Keratinocyte (primary cell): Measurements from ENCODE around the gene TMEM263. TPM values are rescaled to one million over a fixed set of nuclear protein-coding genes. Genes with fewer than 3 reads are reported as not detected.

Experiments
- DNase-seq: peaks from one replicate; pipeline ENCODE4 v3.0.0-alpha.2; 2011; ENCODE audit warnings: low read depth, missing footprints, low spot score
- FAIRE-seq: peaks from 2 replicates; lab custom pipeline; 2011; peaks lifted over from hg19 to GRCh38; lab: Jason Lieb, UNC
- H2AFZ ChIP-seq: 2 replicates; pipeline ENCODE4 v1.6.0; 2012; ENCODE audit warnings: low read length, control low read depth, inconsistent platforms; ENCODE audit not compliant: control insufficient read depth
- H3K27ac ChIP-seq: 2 replicates; pipeline ENCODE4 v1.5.1; 2011; ENCODE audit warnings: low read length; ENCODE audit not compliant: control insufficient read depth, insufficient read depth
- H3K27me3 ChIP-seq: 3 replicates; pipeline ENCODE4 v1.6.0; 2011; ENCODE audit warnings: low read length; ENCODE audit not compliant: control insufficient read depth, insufficient read depth; ENCODE audit errors: extremely low read depth
- H3K36me3 ChIP-seq, 2 experiments: 2 replicates in 1 of 2; 3 replicates in 1 of 2; pipeline ENCODE4 v1.5.1; 2011; ENCODE audit warnings: low read length in 2 of 2, mild to moderate bottlenecking in 1 of 2; ENCODE audit not compliant: control insufficient read depth in 2 of 2, insufficient read depth in 2 of 2; ENCODE audit errors: extremely low read depth in 1 of 2
- H3K4me1 ChIP-seq: 3 replicates; pipeline ENCODE4 v1.5.1; 2011; ENCODE audit warnings: low read length; ENCODE audit not compliant: control insufficient read depth, insufficient read depth; ENCODE audit errors: extremely low read depth
- H3K4me2 ChIP-seq: 3 replicates; pipeline ENCODE4 v1.6.0; 2011; ENCODE audit warnings: low read depth, low read length; ENCODE audit not compliant: control insufficient read depth, insufficient read depth; ENCODE audit errors: extremely low read depth
- H3K4me3 ChIP-seq, 3 experiments: fragments of 200-600 bp in 1 of 3; sonication (generic) in 1 of 3; 2 replicates in 2 of 3; 3 replicates in 1 of 3; pipeline ENCODE4 v1.5.1; 2011 to 2016; ENCODE audit warnings: low read length in 3 of 3, mild to moderate bottlenecking in 3 of 3, control low read depth in 2 of 3, inconsistent platforms in 1 of 3, low read depth in 1 of 3, mixed read lengths in 1 of 3, mixed run types in 1 of 3, moderate library complexity in 1 of 3; ENCODE audit not compliant: control insufficient read depth in 2 of 3, insufficient read depth in 2 of 3; ENCODE audit errors: extremely low read depth in 1 of 3
- H3K79me2 ChIP-seq: 2 replicates; pipeline ENCODE4 v1.6.0; 2012; ENCODE audit warnings: low read length; ENCODE audit not compliant: control insufficient read depth, insufficient read depth
- H3K9ac ChIP-seq: 3 replicates; pipeline ENCODE4 v1.6.0; 2011; ENCODE audit warnings: low read length; ENCODE audit not compliant: control insufficient read depth, insufficient read depth; ENCODE audit errors: extremely low read depth
- H3K9me1 ChIP-seq: 3 replicates; pipeline ENCODE4 v1.6.0; 2011; ENCODE audit warnings: low read length; ENCODE audit not compliant: control insufficient read depth, insufficient read depth; ENCODE audit errors: extremely low read depth
- H3K9me3 ChIP-seq: 2 replicates; pipeline ENCODE4 v1.5.1; 2012; ENCODE audit warnings: low read depth, low read length; ENCODE audit not compliant: control insufficient read depth
- H4K20me1 ChIP-seq: 3 replicates; pipeline ENCODE4 v1.6.0; 2011; ENCODE audit warnings: low read length; ENCODE audit not compliant: control insufficient read depth, insufficient read depth; ENCODE audit errors: extremely low read depth
- CTCF ChIP-seq, 3 experiments: IDR thresholded peaks in 1 of 3; conservative IDR thresholded peaks in 1 of 3; optimal IDR thresholded peaks in 1 of 3; 2 replicates in 2 of 3; 3 replicates in 1 of 3; pipeline versions ENCODE3 to v1.5.1; 2011; ENCODE audit warnings: low read length in 3 of 3, mild to moderate bottlenecking in 3 of 3, moderate library complexity in 2 of 3, control low read depth in 1 of 3, inconsistent platforms in 1 of 3; ENCODE audit not compliant: insufficient read depth in 2 of 3; ENCODE audit errors: extremely low read depth in 1 of 3
- EZH2 ChIP-seq: IDR thresholded peaks from one replicate; pipeline ENCODE4 v1.6.1; 2012; ENCODE audit warnings: inconsistent platforms, mild to moderate bottlenecking, low read length, moderate library complexity
- dilution Hi-C: fragments of 300-500 bp; cut with MboI; formaldehyde crosslinking; loops from one replicate; pipeline ENCODE4 v1.7.0; 2020; ENCODE audit warnings: low sequenced_read_pairs; ENCODE audit not compliant: extremely low pct_ligation_motif_present
- polyA plus RNA-seq, 5 experiments: library from polyadenylated mRNA; depleted of rRNA in 3 of 5; stranded (reverse) in 3 of 5; stranded (forward) in 1 of 5; unstranded in 1 of 5; fragments of >200 nt; gene quantifications; 1 replicate in 1 of 5; 2 replicates in 3 of 5; 3 replicates in 1 of 5; pipeline versions ENCODE4 v1.2.1 to v1.2.3, GENCODE V29; 2011 to 2012; ENCODE audit warnings: missing spikeins in 2 of 5, low read depth in 1 of 5, low replicate concordance in 1 of 5

Gene TMEM263
- polyA plus RNA-seq, 1 donor (not counting 4 experiments of a cell fraction or from before 2014, with no cell fraction given), result 22.0 TPM

- FAIRE-seq (no peak), DNase-seq (no peak)
- no peaks in the 10 kb centered on the region for H3K9me3 ChIP-seq
- H3K4me2 ChIP-seq, result peak overlapping the region; percentile 96
- H3K9me1 ChIP-seq, result no peaks in the 10 kb centered on the region
- dilution Hi-C loops, result no loop called here
- H3K4me1 ChIP-seq, result peaks cover 11% of the 10 kb centered on the region
- H2AFZ ChIP-seq, result peak overlapping the region; percentile 90
- peaks cover 1% of the 10 kb centered on the region for H3K79me2 ChIP-seq
- peaks cover 0 to 5% of the 10 kb centered on the region in 2 experiments for H3K36me3 ChIP-seq
- peak overlapping the region; percentile 86 for H3K9ac ChIP-seq
- TF ChIP-seq CTCF (optimal IDR thresholded peaks at IDR 0.05 in 1 of 3, IDR thresholded peaks at IDR 0.05 in 1 of 3, conservative IDR thresholded peaks at IDR 0.05 in 1 of 3; ENCODE audit: extremely low read depth in 1 of 3, insufficient read depth in 2 of 3, low read length in 3 of 3), result no peak
- no peaks in the 10 kb centered on the region for H4K20me1 ChIP-seq
- H3K4me3 ChIP-seq, result peak overlapping the region; percentile 72 to 91 (median 88)
- no peaks in the 10 kb centered on the region for H3K27me3 ChIP-seq
- H3K27ac ChIP-seq, result peak overlapping the region; percentile 76
These were observed 30.4 kb downstream of the TMEM263 start for GRCh38 chr12:106986135-106986534.

- Histone ChIP-seq H3K4me1 (peaks cover 11% of the 10 kb centered on the region), H3K36me3 (peaks cover 0 to 5% of the 10 kb centered on the region in 2 experiments), H3K4me2 (peak within 1 kb of the TSS; percentile 96), H3K27ac (peak within 1 kb of the TSS; percentile 76), H3K27me3 (no peaks in the 10 kb centered on the region), H3K4me3 (peak within 1 kb of the TSS; percentile 72 to 91 (median 88)), H4K20me1 (no peaks in the 10 kb centered on the region), H3K79me2 (peaks cover 1% of the 10 kb centered on the region), H3K9ac (peak within 1 kb of the TSS; percentile 86), H3K9me1 (no peaks in the 10 kb centered on the region), H2AFZ (peak within 1 kb of the TSS; percentile 90), H3K9me3 (no peaks in the 10 kb centered on the region)
- dilution Hi-C loops, result no loop called here
- peak; percentile 61 for DNase-seq
- TF ChIP-seq EZH2 (no peak), CTCF (optimal IDR thresholded peaks at IDR 0.05 in 1 of 3, IDR thresholded peaks at IDR 0.05 in 1 of 3, conservative IDR thresholded peaks at IDR 0.05 in 1 of 3; ENCODE audit: extremely low read depth in 1 of 3, insufficient read depth in 2 of 3, low read length in 3 of 3) (no peak)
- no peak for FAIRE-seq
These were observed 31.1 kb downstream of the TMEM263 start, which contains the start of gene MTERF2 for GRCh38 chr12:106986625-106987389. Gene MTERF2, minus strand, starts transcription at chr12:106987146. Its CDS starts 8,432 bp downstream, at chr12:106978714.
